Measurements from ENCODE around the gene TPD52L1. TPM values are rescaled to one million over a fixed set of nuclear protein-coding genes. Genes with fewer than 3 reads are reported as not detected.

The TPD52L1 gene
- total and polyA plus RNA-seq, 10 of the 15 experiments (the other 5 are each of a cell fraction or from before 2014, with no cell fraction given) = 0.03 to 2.6 (median 0.16) TPM; not detected in 3

GRCh38 chr6:125136378-125136777 lies 17.2 kb upstream of the TPD52L1 start (continued):
- no peak for TF ChIP-seq ZBTB40 (IDR thresholded peaks at IDR 0.05; ENCODE audit: borderline replicate concordance)
- no peak for TF ChIP-seq EGR1 (IDR thresholded peaks at IDR 0.05; ENCODE audit: borderline replicate concordance in 1 of 2, low read depth in 2 of 2, low read length in 2 of 2)
- TF ChIP-seq MYC (IDR thresholded peaks at IDR 0.05; ENCODE audit: insufficient read depth, insufficient read length, insufficient replicate concordance, low read length, severe bottlenecking) = no peak
- no peak for TF ChIP-seq RAD51 (IDR thresholded peaks at IDR 0.05)
- TF ChIP-seq JUNB (IDR thresholded peaks at IDR 0.05) = no peak
- no peak for TF ChIP-seq ATF7 (IDR thresholded peaks at IDR 0.05; ENCODE audit: low read depth)
- TF ChIP-seq WRNIP1 (IDR thresholded peaks at IDR 0.05; ENCODE audit: borderline replicate concordance, low read depth, low read length) = no peak

GRCh38 chr6:125138083-125138482 lies 15.5 kb upstream of the TPD52L1 start:
- CTCF ChIA-PET = no interaction called here
- SMC1A ChIA-PET (ENCODE audit: uncharacterized antibody, unreplicated experiment) = no interaction called here
- RAD21 ChIA-PET (ENCODE audit: unreplicated experiment) = no interaction called here
- H3K27me3 ChIP-seq (replicated peaks in 1 of 2; ENCODE audit: control insufficient read depth in 2 of 2, insufficient read depth in 2 of 2, low read length in 1 of 2) = peaks cover 0 to 3% of the 10 kb centered on the region in 2 experiments; a peak in 1 of 4 replicates
- H2AFZ ChIP-seq (ENCODE audit: control insufficient read depth, low read depth, low read length) = no peak overlapping the region
- POLR2A ChIA-PET = no interaction called here
- H3K4me1 ChIP-seq (ENCODE audit: control insufficient read depth, insufficient read depth, low read length) = no peaks in the 10 kb centered on the region
- in situ Hi-C loops (cut with MboI) = no loop called here
- no peaks in the 10 kb centered on the region for H3K79me2 ChIP-seq (ENCODE audit: control insufficient read depth, insufficient read depth, low read length)
- H3K4me2 ChIP-seq (ENCODE audit: control insufficient read depth, insufficient read depth) = no peak overlapping the region
- DNase-seq (ENCODE audit: low read depth, low spot score) (no peak), FAIRE-seq (no peak), ATAC-seq (no peak)
- no peak overlapping the region for H3K4me3 ChIP-seq
- H3K36me3 ChIP-seq (ENCODE audit: control insufficient read depth in 2 of 2, insufficient read depth in 2 of 2, low read length in 1 of 2) = no peaks in the 10 kb centered on the region
- no peaks in the 10 kb centered on the region for H4K20me1 ChIP-seq (ENCODE audit: control insufficient read depth, insufficient read depth)
- no TSS peak for BruUV-seq (replicated peaks)
- intact Hi-C loops (cut with micrococcal nuclease; ENCODE audit: unreplicated experiment) = no loop called here
- H3K27ac ChIP-seq (ENCODE audit: control insufficient read depth, insufficient read depth) = no peak overlapping the region
- no peaks in the 10 kb centered on the region for H3K9me3 ChIP-seq (replicated peaks; ENCODE audit: control insufficient read depth, insufficient read depth, low read length)
- no peak overlapping the region for H3K9ac ChIP-seq (ENCODE audit: control insufficient read depth, insufficient read depth, low read length)
- 46% methylated on average over 2 of the region's 2 CpGs for WGBS (ENCODE audit: insufficient coverage, insufficient replicate concordance, low lambda C conversion rate, missing lambda C conversion rate)
- TF ChIP-seq MXI1 (IDR thresholded peaks at IDR 0.05; ENCODE audit: low read depth, low read length) (no peak), HSF1 (IDR thresholded peaks at IDR 0.05; ENCODE audit: low read depth, low read length) (no peak), ZNF24 (IDR thresholded peaks at IDR 0.05) (no peak), ELK1 (IDR thresholded peaks at IDR 0.05; ENCODE audit: low read depth, low read length) (no peak), IRF5 (IDR thresholded peaks at IDR 0.05; ENCODE audit: borderline replicate concordance) (no peak), SREBF2 (IDR thresholded peaks at IDR 0.05; ENCODE audit: low read length) (no peak), ASH2L (IDR thresholded peaks at IDR 0.05; ENCODE audit: borderline replicate concordance, low read depth) (no peak), GABPA (IDR thresholded peaks at IDR 0.05; ENCODE audit: low read depth) (no peak)

All from GM12878 (cell line).